Liver (tissue), 3 donors: ENCODE results near the gene ZNF365.

ENCODE experiments used
- CTCF ChIP-seq: fragments of 150-350 bp; IDR thresholded peaks from 2 replicates; pipeline ENCODE4 v1.5.1; 2017; ENCODE audit warnings: improper control_type of control experiment, low read depth, low read length; ENCODE audit not compliant: missing input control
- EGR1 ChIP-seq, 2 donors: IDR thresholded peaks; 2 replicates each; pipeline ENCODE4 v1.6.1; 2016 to 2018; ENCODE audit warnings: antibody characterized with exemption in 2 of 2, low read depth in 2 of 2
- JUND ChIP-seq, 2 donors: IDR thresholded peaks; 2 replicates each; pipeline ENCODE4 v1.6.1; 2016; ENCODE audit warnings: antibody characterized with exemption in 2 of 2
- NR2F2 ChIP-seq: IDR thresholded peaks from 2 replicates; pipeline ENCODE4 v1.6.1; 2016; ENCODE audit warnings: antibody characterized with exemption
- RAD21 ChIP-seq, 2 donors: IDR thresholded peaks; 2 replicates each; pipeline ENCODE4 v1.6.1; 2016; ENCODE audit warnings: antibody characterized with exemption in 2 of 2, mild to moderate bottlenecking in 2 of 2
- SP1 ChIP-seq: IDR thresholded peaks from 2 replicates; pipeline ENCODE4 v1.6.1; 2018; ENCODE audit warnings: antibody characterized with exemption, mild to moderate bottlenecking
- TF ChIP-seq, protein P1 (sequence below): IDR thresholded peaks from 2 replicates; pipeline ENCODE4 v1.6.1; 2016; ENCODE audit warnings: antibody characterized with exemption, mild to moderate bottlenecking
- TF ChIP-seq, protein P2 (sequence below): IDR thresholded peaks from 2 replicates; pipeline ENCODE4 v1.6.1; 2016; ENCODE audit warnings: antibody characterized with exemption
- TF ChIP-seq, protein P3 (sequence below): IDR thresholded peaks from 2 replicates; pipeline ENCODE4 v1.6.1; 2016; ENCODE audit warnings: antibody characterized with exemption
- donor health status: healthy.
- donor health status: healthy.

GRCh38 chr10:62381385-62382102 lies 7.4 kb downstream of the ZNF365 start:
- TF ChIP-seq CTCF = no peak
- TF ChIP-seq NR2F2 = no peak
- TF ChIP-seq, protein P1, sequence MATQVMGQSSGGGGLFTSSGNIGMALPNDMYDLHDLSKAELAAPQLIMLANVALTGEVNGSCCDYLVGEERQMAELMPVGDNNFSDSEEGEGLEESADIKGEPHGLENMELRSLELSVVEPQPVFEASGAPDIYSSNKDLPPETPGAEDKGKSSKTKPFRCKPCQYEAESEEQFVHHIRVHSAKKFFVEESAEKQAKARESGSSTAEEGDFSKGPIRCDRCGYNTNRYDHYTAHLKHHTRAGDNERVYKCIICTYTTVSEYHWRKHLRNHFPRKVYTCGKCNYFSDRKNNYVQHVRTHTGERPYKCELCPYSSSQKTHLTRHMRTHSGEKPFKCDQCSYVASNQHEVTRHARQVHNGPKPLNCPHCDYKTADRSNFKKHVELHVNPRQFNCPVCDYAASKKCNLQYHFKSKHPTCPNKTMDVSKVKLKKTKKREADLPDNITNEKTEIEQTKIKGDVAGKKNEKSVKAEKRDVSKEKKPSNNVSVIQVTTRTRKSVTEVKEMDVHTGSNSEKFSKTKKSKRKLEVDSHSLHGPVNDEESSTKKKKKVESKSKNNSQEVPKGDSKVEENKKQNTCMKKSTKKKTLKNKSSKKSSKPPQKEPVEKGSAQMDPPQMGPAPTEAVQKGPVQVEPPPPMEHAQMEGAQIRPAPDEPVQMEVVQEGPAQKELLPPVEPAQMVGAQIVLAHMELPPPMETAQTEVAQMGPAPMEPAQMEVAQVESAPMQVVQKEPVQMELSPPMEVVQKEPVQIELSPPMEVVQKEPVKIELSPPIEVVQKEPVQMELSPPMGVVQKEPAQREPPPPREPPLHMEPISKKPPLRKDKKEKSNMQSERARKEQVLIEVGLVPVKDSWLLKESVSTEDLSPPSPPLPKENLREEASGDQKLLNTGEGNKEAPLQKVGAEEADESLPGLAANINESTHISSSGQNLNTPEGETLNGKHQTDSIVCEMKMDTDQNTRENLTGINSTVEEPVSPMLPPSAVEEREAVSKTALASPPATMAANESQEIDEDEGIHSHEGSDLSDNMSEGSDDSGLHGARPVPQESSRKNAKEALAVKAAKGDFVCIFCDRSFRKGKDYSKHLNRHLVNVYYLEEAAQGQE = no peak
- TF ChIP-seq EGR1 (IDR thresholded peaks at IDR 0.05; ENCODE audit: low read depth in 2 of 2) = no peak
- TF ChIP-seq SP1 = no peak
- TF ChIP-seq, protein P2, sequence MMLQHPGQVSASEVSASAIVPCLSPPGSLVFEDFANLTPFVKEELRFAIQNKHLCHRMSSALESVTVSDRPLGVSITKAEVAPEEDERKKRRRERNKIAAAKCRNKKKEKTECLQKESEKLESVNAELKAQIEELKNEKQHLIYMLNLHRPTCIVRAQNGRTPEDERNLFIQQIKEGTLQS = no peak
- TF ChIP-seq JUND (IDR thresholded peaks at IDR 0.05) = no peak
- TF ChIP-seq RAD21 (IDR thresholded peaks at IDR 0.05) = no peak
- TF ChIP-seq, protein P3, sequence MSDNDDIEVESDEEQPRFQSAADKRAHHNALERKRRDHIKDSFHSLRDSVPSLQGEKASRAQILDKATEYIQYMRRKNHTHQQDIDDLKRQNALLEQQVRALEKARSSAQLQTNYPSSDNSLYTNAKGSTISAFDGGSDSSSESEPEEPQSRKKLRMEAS = no peak
